Fibroblast of lung (primary cell): ENCODE data around the gene C1QTNF9. TPM values are rescaled to one million over a fixed set of nuclear protein-coding genes. Genes with fewer than 3 reads are reported as not detected.
"Not testable (repeated sequence)": the region's sequence is repeated elsewhere in the genome, so short reads cannot be mapped to it uniquely, and the experiment has no call there.

ENCODE experiments used
- DNase-seq, 2 donors: peaks; one replicate each; pipeline versions ENCODE4 v3.0.0 to v3.0.0-alpha.2; 2010; ENCODE audit warnings: low read depth in 2 of 2
- H2AFZ ChIP-seq: 2 replicates; pipeline ENCODE4 v1.5.1; 2012; ENCODE audit warnings: low read length, control low read depth, inconsistent platforms
- H3K27ac ChIP-seq: 2 replicates; pipeline ENCODE4 v1.5.1; 2011; ENCODE audit warnings: low read length, control low read depth; ENCODE audit not compliant: insufficient read depth
- H3K27me3 ChIP-seq: 2 replicates; pipeline ENCODE4 v1.5.1; 2011; ENCODE audit warnings: mild to moderate bottlenecking, low read length; ENCODE audit not compliant: control insufficient read depth, insufficient read depth
- H3K36me3 ChIP-seq: 2 replicates; pipeline ENCODE4 v1.5.1; 2011; ENCODE audit warnings: low read length; ENCODE audit not compliant: control insufficient read depth, insufficient read depth
- H3K4me1 ChIP-seq: 2 replicates; pipeline ENCODE4 v1.5.1; 2011; ENCODE audit warnings: low read length; ENCODE audit not compliant: control insufficient read depth, insufficient read depth; ENCODE audit errors: extremely low read depth
- H3K4me2 ChIP-seq: 2 replicates; pipeline ENCODE4 v1.5.1; 2011; ENCODE audit warnings: low read length, control low read depth; ENCODE audit not compliant: insufficient read depth; ENCODE audit errors: extremely low read depth
- H3K4me3 ChIP-seq, 4 experiments: fragments of 200-600 bp in 1 of 4; sonication (generic) in 1 of 4; replicated peaks in 1 of 4; 2 replicates each; pipeline ENCODE4 v1.5.1; 2011 to 2016; ENCODE audit warnings: low read length in 4 of 4, low read depth in 3 of 4, mild to moderate bottlenecking in 3 of 4, control low read depth in 2 of 4, inconsistent platforms in 1 of 4, mixed read lengths in 1 of 4; ENCODE audit not compliant: insufficient read depth in 1 of 4; ENCODE audit errors: control extremely low read depth in 1 of 4
- H3K79me2 ChIP-seq: 2 replicates; pipeline ENCODE4 v1.5.1; 2012; ENCODE audit warnings: mild to moderate bottlenecking, low read length, inconsistent platforms; ENCODE audit not compliant: control insufficient read depth, insufficient read depth
- H3K9ac ChIP-seq: 2 replicates; pipeline ENCODE4 v1.5.1; 2011; ENCODE audit warnings: mild to moderate bottlenecking, low read length, control low read depth; ENCODE audit not compliant: insufficient read depth
- H3K9me3 ChIP-seq: 2 replicates; pipeline ENCODE4 v1.5.1; 2012; ENCODE audit warnings: low read depth, low read length; ENCODE audit not compliant: control insufficient read depth, insufficient read depth
- H4K20me1 ChIP-seq: 2 replicates; pipeline ENCODE4 v1.5.1; 2011; ENCODE audit warnings: low read length; ENCODE audit not compliant: control insufficient read depth, insufficient read depth; ENCODE audit errors: extremely low read depth
- EZH2 ChIP-seq: IDR thresholded peaks from 2 replicates; pipeline ENCODE4 v1.5.1; 2012; ENCODE audit warnings: low read length, control low read depth, mild to moderate bottlenecking; ENCODE audit errors: missing control alignments
- polyA plus RNA-seq, 2 donors: library from polyadenylated mRNA; depleted of rRNA in 1 of 2; stranded (reverse) in 1 of 2; unstranded in 1 of 2; fragments of >200 nt; gene quantifications; 2 replicates each; pipeline ENCODE4 v1.2.1, GENCODE V29; 2011 to 2012; ENCODE audit warnings: missing spikeins in 1 of 2
- total RNA-seq: library from RNA; depleted of rRNA; stranded (reverse); fragments of >200 nt; gene quantifications from 2 replicates; pipeline ENCODE4 v1.2.1, GENCODE V29; 2014
- TF ChIP-seq, protein P1 (sequence below), 2 donors: IDR thresholded peaks in 1 of 2; conservative IDR thresholded peaks in 1 of 2; 1 replicate in 1 of 2; 2 replicates in 1 of 2; pipeline ENCODE4 v1.5.1; 2011 to 2012; ENCODE audit warnings: low read length in 2 of 2, control low read depth in 1 of 2, inconsistent platforms in 1 of 2, low read depth in 1 of 2, mild to moderate bottlenecking in 1 of 2

Gene C1QTNF9
- total and polyA plus RNA-seq, 2 donors (not counting 1 experiment from before 2014, with no cell fraction given), result 0.51 TPM; not detected in 1

DNA sequence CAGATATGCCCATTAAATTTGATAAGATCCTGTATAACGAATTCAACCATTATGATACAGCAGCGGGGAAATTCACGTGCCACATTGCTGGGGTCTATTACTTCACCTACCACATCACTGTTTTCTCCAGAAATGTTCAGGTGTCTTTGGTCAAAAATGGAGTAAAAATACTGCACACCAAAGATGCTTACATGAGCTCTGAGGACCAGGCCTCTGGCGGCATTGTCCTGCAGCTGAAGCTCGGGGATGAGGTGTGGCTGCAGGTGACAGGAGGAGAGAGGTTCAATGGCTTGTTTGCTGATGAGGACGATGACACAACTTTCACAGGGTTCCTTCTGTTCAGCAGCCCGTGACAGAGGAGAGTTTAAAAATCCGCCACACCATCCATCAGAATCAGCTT lies 12.0 kb downstream of the C1QTNF9 start:
- not testable (repeated sequence) for H3K4me3 ChIP-seq, H3K4me1 ChIP-seq, H2AFZ ChIP-seq, H3K36me3 ChIP-seq, H3K4me2 ChIP-seq, H3K9ac ChIP-seq, H3K79me2 ChIP-seq, DNase-seq, H4K20me1 ChIP-seq, H3K27me3 ChIP-seq, H3K9me3 ChIP-seq, H3K27ac ChIP-seq

DNA sequence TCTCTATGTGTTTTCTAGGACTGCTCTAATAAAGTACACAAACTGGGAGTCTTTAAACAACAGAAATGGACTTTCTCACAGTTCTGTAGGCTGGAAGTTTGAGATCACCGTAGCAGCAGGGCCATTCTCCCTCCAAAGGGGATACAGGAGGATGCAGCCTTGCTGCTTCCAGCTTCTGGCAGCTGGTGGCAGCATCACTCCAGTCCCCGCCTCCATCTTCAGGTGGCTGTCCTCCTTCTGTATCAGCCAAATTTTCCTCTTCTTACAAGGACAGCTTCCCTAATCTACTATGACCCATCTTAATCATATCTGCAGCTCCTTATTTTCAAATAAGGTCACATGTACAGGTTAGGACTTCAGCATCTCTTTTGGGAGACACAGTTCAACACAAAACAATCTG lies 13.1 kb downstream of the C1QTNF9 start:
- not testable (repeated sequence) for DNase-seq, H4K20me1 ChIP-seq, H3K27me3 ChIP-seq, H3K4me3 ChIP-seq, H3K4me1 ChIP-seq, H3K36me3 ChIP-seq, H3K27ac ChIP-seq, H3K9ac ChIP-seq, H3K79me2 ChIP-seq, H3K9me3 ChIP-seq, H2AFZ ChIP-seq, H3K4me2 ChIP-seq

DNA sequence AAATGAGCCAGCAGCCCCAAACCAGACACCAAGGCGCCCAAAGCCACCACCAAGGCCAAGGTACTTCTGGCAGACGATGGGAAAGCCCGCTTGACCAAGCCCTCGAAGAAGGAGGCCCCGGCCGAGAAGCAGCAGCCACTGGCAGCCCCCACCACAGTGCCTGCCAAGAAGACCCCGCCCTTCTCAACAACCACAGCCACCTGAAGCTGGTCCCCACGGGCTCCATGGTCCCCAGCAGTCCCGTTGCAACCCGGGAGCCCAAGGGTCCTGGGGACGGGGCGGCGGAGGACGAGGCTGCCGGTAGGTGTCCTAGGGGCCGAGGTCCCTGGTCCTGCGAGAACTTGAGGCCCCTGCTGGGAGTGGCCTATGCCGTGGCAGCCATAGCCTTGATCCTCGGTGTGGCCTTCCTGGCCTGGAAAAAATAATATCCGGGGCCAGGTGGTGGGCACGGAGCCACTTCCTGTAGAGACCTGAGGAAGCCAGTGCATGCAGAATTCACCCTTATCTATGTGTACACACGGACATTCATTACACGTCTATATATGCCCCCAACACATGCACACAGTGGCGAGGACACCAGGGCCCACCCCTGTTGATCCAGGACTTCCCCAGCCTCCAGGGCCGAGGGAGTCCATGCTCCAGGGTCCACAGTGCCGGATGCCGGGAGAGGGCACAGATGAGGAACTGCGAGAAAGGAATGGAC lies 13.8 kb downstream of the C1QTNF9 start:
- no peak overlapping the region for H3K9ac ChIP-seq
- no peak overlapping the region for H3K4me2 ChIP-seq
- H3K4me1 ChIP-seq, result no peaks in the 10 kb centered on the region
- H2AFZ ChIP-seq, result no peak overlapping the region
- no peaks in the 10 kb centered on the region for H3K27me3 ChIP-seq
- no peak overlapping the region for H3K4me3 ChIP-seq
- H3K9me3 ChIP-seq, result no peaks in the 10 kb centered on the region
- no peaks in the 10 kb centered on the region for H4K20me1 ChIP-seq
- no peak for DNase-seq
- no peak overlapping the region for H3K27ac ChIP-seq
- TF ChIP-seq, protein P1, sequence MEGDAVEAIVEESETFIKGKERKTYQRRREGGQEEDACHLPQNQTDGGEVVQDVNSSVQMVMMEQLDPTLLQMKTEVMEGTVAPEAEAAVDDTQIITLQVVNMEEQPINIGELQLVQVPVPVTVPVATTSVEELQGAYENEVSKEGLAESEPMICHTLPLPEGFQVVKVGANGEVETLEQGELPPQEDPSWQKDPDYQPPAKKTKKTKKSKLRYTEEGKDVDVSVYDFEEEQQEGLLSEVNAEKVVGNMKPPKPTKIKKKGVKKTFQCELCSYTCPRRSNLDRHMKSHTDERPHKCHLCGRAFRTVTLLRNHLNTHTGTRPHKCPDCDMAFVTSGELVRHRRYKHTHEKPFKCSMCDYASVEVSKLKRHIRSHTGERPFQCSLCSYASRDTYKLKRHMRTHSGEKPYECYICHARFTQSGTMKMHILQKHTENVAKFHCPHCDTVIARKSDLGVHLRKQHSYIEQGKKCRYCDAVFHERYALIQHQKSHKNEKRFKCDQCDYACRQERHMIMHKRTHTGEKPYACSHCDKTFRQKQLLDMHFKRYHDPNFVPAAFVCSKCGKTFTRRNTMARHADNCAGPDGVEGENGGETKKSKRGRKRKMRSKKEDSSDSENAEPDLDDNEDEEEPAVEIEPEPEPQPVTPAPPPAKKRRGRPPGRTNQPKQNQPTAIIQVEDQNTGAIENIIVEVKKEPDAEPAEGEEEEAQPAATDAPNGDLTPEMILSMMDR (conservative IDR thresholded peaks at IDR 0.05 in 1 of 2, IDR thresholded peaks at IDR 0.05 in 1 of 2; ENCODE audit: low read depth in 1 of 2, low read length in 2 of 2), result no peak
- TF ChIP-seq EZH2, result no peak
- no peaks in the 10 kb centered on the region for H3K36me3 ChIP-seq
- no peaks in the 10 kb centered on the region for H3K79me2 ChIP-seq

DNA sequence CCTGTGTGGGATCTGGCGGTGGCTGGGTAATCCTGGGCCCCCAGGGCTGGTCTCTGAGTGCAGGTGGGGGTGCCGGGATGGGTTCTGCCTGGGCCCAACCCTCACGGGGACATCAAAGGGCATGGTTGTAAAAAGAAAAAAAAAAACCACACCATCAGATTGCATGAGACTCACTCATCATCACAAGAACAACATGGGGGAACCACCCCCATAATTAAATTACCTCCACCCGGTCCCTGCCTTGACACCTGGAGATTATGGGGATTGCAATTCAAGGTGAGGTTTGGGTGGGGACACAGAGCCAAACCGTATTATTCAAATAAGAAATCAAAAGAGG lies 14.3 kb downstream of the C1QTNF9 start:
- Histone ChIP-seq H3K4me2 (no peak overlapping the region), H3K79me2 (no peaks in the 10 kb centered on the region), H3K4me1 (no peaks in the 10 kb centered on the region), H3K4me3 (no peak overlapping the region), H4K20me1 (no peaks in the 10 kb centered on the region), H2AFZ (no peak overlapping the region), H3K9me3 (no peaks in the 10 kb centered on the region), H3K27ac (no peak overlapping the region), H3K36me3 (no peaks in the 10 kb centered on the region), H3K9ac (no peak overlapping the region), H3K27me3 (no peaks in the 10 kb centered on the region)
- TF ChIP-seq EZH2, result no peak
- TF ChIP-seq, protein P1 (conservative IDR thresholded peaks at IDR 0.05 in 1 of 2, IDR thresholded peaks at IDR 0.05 in 1 of 2; ENCODE audit: low read depth in 1 of 2, low read length in 2 of 2), result no peak
- DNase-seq, result no peak

DNA sequence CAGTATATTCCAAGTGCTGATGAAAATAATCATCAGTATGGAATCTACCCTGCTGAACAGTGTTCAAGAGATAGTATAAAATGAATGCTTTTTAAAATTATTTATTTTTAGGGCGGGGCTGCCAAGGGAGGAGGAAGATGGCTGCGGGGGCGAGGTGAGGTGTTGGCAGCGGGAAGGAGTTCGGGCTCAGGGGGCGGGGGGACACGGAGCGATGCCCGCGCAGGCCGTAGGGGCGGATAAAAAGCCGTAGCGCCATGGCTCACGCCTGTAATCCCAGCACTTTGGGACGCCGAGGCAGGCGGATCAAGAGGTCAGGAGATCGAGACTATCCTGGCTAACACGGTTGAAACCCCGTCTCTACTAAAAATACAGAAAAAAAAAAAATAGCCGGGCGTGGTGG lies 18.2 kb downstream of the C1QTNF9 start:
- not testable (repeated sequence) for H3K27me3 ChIP-seq

More for the DNA sequence above, 18.2 kb downstream of the C1QTNF9 start:
- not testable (repeated sequence) for H3K79me2 ChIP-seq, H4K20me1 ChIP-seq, H3K4me2 ChIP-seq, H3K4me3 ChIP-seq, H3K9me3 ChIP-seq, H3K27ac ChIP-seq, H2AFZ ChIP-seq, H3K9ac ChIP-seq, H3K4me1 ChIP-seq, DNase-seq, H3K36me3 ChIP-seq
